Measurements from ENCODE around the gene B4GALT5.
"Not testable (repeated sequence)": the region's sequence is repeated elsewhere in the genome, so short reads cannot be mapped to it uniquely, and the experiment has no call there.

The B4GALT5 gene

DNA sequence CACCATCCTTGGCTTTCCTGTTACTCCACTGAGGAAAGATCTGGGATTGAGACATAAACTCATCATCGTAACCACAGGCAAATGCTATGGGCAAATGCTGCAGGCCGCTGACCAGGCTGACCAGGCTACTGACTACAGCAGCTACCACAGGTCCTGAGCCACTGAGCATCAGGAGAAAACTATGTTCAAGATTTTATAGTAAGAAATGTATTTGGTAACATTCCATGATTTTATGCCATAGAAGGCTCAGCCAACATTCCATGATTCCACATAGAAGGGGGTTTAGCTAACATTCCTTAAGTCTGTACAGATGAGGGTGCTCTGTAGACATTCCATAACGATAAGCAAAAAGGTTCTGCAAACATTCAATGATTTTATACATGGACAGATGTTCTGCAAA is 16.1 kb upstream of the B4GALT5 start:
- DNase-seq = no peak

DNA sequence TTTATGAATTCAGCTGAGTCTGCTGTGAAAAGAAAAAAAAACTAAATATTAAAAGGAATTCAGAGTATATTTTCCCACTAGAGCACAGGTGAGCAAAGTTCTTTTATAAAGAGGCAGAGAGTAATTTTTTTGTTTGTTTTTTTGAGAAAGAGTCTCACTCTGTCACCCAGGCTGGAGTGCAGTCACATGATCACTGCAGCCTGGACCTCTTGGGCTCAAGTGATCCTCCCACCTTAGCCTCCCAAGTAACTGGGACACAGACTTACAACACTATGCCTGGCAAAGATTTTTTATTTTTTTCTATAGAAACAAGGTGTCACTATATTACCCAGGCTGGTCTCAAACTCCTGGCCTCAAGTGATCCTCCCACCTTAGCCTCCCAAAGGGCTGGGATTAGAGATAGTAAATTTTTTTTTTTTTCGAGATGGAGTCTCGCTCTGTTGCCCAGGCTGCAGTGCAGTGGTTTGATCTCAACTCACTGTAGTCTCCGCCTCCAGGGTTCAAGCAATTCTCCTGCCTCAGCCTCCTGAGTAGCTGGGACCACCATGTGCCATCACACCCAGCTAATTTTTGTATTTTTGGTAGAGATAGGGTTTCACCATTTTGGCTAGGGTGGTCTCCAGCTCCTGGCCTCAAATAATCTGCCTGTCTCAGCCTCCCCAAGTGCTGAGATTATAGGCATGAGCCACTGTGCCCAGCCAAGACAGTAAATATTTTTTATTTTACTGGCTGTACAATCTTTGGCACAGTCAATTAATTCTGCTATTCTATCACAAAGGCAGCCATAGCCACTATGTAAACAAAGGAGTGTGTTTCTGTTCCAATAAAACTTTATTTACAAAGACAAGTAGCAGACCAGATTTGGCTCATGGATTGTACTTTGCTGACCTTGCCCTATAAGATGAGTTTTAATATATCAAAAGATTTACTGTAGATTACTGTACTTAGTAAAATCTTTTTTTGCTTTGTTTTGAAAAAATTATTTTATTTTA is 14.5 kb upstream of the B4GALT5 start:
- no peak for DNase-seq

DNA sequence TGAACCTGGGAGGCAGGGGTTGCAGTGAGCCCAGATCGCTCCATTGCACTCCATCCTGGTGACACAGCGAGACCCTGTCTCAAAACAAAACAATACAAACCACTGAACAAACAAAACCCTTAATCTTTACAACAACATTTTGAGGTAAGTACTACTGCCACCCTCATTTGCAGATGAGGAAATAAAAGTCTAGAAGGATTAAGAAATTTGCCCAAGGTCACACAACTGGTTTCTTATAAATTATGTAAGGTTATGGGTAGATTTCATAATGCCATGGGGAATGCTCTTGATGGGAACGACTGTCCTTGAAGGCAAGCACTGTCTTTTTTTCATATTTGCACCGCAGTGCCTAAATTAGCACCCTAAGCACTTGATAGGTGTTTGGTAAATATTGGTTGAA is 13.8 kb upstream of the B4GALT5 start:
- DNase-seq = no peak

DNA sequence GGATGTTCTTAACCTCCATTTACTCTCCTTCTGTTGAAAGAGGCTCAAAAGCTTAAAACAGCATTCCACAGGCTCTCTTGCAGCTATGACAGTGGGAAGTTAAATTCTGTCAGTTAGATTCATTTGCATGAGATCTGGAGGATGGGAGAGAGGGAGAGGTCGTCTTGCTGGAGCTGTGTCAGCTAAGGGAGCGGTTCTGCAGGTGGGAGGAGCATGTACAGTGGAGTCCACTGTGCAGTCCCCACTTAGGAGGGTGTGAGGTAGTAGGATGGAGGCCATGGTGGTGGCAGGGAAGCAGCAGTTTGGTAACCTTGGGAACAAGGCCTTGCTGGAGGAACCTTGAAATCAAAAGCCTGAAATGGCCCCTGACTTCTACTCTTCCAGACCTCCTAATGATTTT is 12.0 kb upstream of the B4GALT5 start:
- no peak for DNase-seq

DNA sequence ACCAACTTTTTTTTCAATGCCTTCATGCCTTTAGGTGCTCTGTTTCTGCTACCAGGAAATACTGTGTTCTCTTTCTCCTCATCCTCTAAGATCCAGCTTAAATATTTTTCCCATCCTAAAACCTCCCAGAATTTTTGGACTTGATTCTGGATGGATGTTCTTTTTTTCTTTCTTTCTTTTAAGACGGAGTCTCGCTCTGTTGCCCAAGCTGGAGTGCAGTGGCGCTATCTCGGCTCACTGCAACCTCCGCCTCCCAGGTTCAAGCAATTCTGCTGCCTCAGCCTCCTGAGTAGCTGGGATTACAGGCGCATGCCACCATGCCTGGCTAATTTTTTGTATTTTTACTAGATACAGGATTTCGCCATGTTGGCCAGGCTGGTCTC is 11.5 kb upstream of the B4GALT5 start:
- not testable (repeated sequence) for DNase-seq

DNA sequence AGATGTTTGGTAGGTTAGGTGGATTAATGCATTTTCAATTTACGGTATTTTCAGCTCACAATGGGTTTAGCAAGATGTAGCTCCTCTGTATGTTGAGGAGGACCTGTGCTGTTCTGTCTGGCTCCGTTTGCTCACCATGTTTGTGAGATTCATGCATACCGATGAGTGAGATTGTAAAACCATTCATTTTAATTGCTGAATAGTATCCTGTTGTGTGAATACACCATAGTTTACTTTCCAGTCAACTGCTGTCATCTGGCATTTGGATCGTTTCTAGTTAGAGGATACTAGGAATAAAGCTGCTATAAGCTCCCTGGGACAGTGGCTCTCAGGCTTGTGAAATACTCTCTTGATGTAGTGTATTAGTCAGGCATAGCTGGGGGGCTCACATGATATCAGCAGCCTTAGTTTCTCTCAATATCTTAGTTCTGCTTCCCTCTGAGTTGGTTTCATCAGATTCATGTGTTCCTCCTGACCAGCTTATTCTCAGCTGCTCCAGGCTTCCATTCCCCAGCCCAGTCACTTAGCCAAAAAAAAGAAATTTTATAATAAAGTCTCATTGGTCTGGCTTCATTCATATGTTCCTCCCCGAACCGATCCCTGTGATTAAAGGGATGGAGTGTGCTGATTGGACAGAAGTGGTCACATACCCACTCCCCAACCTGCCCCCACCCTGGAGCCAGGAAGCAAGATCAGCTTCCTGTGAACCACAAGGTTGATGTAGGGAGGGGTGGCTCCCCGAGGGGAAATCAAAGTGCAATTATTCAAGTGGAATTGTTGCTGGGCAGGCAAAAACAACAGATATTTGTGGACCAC is 10.9 kb upstream of the B4GALT5 start:
- no peak for DNase-seq

DNA sequence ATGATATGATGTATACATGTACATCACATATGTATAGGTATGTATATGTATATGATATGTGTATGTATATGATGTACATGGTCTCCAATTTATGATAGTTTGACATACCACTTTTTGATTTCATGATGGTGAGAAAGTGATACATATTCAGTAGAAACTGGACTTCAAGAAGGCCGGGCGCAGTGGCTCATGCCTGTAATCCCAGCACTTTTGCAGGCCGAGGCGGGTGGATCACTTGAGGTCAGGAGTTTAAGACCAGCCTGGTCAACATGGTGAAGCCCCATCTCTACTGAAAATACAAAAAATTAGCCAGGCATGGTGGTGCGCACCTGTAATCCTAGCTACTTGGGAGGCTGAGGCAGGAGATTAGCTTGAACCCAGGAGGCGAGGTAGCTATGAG is 10.1 kb upstream of the B4GALT5 start:
- DNase-seq = not testable (repeated sequence)

DNA sequence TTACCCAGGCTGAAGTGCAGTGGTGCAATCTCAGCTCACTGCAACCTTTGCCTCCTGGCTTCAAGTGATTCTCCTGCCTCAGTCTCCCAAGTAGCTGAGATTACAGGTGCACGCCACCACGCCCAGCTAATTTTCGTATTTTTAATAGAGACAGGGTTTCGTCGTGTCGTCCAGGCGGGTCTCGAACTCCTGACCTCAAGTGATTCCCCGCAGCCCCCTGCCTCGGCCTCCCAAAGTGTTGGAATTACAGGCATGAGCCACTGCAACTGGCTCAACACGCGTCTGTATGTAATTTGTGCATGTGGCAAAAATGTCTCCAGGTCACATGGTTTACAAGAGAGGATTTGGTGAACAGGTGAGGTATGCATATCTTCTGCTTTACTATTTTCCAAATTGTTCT is 7.6 kb upstream of the B4GALT5 start:
- not testable (repeated sequence) for DNase-seq

DNA sequence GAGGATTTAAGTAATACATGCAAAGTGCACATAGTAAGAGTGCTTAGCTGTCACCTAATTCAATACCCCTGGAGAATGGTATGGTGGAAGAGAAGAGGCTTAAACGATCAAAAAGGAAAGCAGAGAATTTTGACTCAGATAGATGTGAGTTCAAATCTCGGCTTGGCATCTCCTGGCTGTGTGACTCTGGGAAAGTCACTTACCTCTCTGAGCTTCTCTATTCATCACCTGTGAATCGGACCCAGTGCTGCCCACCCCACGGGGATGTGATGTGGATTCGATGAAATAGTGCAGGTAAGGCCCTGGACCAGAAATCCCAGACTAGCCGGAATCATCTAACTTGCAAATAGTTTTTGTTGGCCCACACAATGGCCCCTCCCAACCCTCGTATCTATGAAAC is 1.8 kb upstream of the B4GALT5 start:
- DNase-seq = no peak

DNA sequence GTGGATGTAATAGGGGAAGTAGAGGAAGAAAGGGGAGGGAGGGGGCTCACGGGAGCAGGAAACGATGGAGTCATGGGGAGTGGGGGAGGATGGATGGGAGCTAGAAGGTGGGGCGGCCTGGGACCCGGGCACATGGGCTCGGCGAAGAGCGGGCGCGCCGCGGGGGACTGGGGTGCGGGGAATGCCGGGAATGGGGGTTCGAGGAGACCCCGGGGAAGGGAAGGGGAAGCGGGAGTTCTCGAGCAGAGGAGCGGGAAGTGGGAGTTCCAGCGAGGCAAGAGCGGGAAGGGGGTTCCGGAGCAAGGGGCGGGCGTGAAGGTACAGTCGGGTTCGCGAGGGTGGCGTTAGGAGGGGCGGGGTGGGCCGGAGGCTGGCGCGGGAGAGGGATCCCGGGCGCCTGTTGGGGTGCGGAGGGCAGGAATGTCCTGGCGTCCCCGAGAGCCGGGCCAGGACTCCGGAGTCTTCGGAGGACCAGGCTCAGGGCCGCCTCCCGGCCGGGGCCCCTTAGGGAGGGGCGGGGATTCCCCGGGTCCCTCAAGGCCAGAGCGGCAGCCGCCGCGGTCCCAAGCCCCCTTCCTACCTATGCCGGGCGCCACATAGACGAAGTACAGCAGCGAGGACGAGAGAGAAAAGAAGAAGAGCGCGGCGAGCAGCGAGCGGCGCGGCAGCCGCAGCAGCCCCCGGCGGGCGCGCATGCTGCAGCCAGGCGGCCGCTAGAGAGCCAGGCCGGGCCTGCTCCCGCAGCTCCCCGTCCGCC is 504 bp downstream of the B4GALT5 start:
- DNase-seq = peak in 5 of 6 experiments; percentile 20 to 43 (median 36)

DNA sequence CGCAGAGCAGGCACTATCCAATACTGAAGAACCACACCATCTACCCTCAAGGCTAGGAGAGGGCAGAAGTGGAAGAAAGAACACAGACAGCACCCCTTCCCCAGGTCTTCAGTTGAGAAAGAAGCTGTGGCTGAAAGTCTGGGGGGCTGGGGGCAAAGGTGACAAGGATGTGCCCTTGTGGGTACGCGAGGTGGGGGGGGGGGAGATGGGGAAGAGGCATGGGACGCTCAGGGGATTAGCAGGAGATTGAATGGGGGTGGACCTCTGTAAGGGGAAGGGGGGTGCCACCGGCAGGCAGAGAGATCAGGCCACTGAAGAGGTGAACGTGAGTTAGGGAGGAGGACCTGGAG is 1.1 kb downstream of the B4GALT5 start:
- DNase-seq = no peak

DNA sequence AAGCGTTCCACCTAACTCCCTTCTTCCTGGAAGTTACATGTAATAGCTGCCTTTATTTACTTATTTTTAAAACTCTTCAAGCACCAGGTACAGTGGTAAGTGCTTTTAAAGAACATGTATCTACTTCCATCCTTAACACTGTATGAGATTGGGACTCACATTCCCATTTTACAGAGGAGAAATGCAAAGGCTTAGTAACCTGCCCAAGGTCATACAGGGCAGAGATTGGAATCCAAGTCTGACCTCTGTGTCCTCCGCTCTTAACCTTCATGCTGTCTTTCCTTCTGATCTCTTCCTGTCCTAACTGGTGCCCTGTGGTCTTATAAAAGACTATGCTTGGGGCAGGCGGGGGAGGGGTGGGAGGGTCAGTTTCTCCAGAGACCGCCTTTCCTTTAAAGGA is 1.6 kb downstream of the B4GALT5 start:
- DNase-seq = no peak

DNA sequence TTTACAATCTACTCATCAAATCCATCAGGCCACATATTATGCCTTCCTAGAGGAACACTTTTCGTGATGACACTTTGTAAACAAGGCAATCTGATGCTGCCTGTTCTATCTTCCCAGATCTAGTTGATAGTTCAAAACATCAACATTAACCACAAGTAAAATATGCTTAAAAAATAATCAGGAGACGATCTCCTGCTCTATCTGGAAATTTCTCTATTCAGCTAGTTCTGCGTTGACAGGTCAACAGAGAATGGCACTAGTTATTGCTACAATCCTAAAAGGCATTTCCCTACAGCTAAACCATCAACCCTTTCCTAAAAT is 2.1 kb downstream of the B4GALT5 start:
- DNase-seq = no peak

DNA sequence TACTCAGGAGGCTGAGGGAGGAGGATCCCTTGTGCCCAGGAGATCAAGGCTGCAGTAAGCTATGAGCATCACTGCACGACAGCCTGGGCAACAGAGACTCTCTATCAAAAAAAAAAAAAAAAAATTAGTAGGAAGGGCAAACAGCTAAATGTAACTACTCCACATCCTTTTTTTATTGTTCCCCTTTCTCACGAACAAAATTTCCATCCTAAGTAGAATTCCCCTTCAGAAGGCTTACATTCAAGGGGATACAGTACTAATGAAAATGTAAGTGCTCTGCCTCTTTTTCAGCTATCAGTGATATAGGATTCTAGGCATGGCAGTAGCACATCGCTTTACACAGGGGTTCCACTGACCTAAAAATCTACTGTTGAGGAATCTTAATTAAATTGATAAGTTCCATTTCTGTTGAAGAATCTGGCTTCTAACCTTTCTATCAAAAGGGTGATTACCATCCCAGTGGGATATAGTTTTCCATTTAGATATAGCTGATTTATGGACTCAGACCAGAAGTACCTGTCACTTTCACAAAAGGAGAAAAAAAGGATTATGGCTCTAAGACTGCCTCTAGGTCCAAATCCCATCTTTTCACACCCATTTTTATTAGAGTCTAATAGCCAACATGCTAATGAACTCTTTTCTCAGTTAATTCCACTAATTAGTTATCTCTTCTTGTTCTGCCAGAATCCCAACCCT is 2.6 kb downstream of the B4GALT5 start:
- no peak for DNase-seq

DNA sequence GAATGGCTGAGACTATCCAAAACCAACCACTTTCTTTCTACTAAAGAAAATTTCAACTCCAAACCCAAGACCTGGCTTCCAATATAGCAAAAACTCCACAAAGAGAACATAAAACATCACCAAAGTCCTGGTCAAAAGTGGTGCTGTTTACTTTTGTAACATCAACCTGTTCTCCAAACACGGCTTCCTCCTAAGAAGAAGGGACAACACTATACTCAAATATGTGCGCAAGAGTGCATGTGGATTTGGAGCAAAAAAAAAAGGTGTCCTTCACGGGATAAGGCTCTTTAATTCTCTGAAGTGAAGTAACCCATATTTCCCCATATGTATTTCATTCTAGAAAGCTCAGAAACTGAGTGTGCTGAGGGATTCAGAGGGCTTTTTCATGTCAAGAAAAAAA is 6.6 kb downstream of the B4GALT5 start:
- DNase-seq = no peak

DNA sequence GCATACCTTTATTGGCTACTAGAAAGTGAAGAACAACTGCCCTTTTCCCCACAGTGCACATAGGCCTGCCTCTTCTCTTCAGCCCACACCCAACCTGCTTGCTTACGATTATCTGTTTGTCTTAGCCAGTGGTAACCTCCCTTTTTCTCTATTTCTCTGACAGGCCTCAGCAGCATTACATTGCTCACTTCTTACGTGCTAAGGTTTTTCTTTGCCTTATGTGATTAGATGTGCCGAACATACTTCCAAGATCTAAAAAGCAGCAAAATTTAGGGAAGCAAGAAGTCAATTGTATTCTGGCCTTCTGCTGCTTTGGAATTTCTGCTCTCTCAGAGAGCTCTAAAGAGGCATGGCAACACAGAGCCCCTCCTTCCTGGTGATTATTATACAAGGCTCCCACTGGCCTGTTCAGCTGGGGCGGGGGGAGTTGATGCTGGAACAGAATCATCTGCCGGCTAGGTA is 7.0 kb downstream of the B4GALT5 start:
- no peak for DNase-seq

DNA sequence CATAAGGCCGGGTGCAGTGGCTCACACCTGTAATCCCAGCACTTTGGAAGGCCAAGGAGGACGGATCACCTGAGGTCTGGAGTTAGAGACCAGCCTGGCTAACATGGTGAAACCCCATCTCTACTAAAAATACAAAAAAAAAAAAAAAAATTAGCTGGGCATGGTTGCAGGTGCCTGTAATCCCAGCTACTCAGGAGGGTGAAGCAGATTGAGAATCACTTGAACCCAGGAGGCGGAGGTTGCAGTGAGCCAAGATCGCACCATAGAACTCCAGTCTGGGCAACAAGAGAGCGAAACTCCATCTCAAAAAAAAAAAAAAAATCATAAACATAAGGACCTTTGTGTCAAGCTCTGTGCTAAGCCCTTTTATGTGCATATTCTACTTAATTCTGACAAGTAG is 7.8 kb downstream of the B4GALT5 start:
- DNase-seq = not testable (repeated sequence)

DNA sequence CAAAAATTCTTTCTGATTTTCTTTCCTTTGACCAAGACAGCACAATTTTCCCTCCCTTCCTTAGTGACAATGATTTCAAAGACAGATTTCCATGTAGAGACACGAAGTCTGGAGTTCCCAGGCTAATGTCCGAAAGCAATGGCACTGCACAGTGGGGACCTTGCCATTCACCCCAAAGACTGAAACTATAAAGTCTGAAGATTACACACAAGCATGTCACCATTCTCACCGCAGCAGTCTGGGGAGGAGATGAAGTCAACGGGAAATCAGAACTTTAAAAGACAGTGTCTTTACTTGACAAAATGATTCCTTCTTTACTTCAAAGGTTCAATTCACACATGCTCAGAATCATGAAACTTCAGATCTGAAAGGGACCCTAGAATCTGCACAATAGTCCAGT is 8.3 kb downstream of the B4GALT5 start:
- no peak for DNase-seq

DNA sequence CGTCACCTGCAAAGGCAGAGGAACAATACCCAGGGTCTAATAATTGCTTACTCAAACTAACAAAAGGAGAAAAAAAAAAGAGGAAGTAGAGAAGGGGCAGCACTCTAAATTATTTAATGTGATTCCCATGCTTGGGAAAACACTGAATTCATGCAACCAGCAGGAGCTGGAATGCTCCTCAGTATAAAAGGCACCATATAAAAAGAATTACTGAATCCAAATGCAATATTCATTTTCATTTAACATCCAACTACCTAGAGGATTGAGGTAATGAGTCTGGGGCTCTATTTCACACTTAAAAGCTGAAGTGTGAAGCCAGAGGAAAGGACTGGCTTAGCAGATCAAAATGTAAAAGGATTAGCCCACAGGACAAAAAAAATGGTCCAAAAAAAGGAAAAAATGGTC is 8.7 kb downstream of the B4GALT5 start:
- no peak for DNase-seq

DNA sequence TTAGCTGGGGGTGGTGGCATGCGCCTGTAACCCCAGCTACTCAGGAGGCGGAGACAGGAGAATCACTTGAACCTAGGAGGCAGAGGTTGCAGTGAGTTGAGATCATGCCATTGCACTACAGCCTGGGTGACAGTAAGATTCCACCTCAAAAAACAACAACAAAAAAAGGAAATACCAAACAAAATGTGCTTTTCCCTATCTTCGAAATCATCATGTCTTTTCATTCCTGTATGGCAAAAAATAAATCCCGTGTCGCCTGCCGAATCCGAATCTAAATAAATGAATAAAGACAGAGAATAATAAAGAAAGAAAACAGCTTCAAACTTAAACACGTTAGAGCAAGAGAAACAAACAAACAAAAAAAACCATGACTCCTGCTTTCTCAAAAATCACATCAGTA is 11.8 kb downstream of the B4GALT5 start:
- DNase-seq = no peak

DNA sequence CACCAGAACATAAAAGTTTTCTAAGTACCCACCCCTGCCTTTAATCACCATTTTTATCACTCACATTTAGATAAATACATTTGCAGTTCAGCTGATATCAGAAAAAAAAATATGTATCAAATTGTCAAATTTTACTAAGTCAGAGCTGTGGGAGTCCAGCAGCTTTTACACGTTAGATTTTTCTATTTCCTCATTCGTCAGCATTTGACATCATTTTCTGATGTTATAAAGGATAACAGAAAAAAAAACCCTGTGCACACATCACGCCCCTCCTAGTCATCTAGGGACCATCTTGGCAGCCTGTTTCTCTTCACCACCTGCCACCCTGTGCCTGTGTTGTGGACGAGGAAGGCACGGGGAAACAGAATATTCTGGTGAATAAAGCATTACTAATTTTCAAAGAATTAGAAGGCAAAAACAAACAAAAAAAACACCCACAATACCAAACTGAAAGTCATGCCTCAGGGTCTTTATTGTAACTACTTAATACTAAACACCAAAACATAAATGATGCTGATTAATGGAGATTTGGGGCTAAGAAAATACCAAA is 12.4 kb downstream of the B4GALT5 start:
- DNase-seq = no peak

DNA sequence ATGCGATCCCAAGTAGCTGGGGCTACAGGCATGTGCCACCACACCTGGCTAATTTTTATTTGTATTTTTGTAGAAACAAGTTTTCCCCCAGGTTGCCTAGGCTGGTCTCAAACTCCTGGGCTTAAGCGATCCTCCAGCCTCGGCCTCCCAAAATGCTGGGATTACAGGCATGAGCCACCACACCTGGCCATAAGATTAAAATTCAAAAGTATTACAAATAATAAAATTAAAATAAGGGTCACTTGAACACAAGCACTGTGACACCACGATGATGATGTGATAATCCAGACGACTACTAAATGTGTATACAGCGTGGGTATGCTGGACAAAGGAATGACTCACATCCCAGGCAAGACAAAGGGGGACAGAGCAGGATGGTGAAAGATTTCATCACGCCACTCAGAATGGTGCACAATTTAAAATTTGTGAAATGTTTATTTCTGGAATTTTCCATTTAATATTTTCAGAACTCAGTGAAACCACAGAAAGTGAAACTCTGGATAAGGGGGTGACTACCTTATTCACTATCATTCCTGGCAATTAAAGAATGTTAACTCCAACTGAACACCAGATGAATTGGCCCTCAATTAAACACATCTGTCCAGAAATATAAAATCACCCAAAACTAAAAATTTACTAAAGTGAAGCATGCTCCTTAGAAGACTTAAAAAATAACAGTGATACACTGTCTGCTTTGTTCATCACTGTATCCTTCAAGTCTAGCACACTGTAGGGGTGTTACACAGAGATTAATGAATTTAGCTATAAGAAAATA is 13.1 kb downstream of the B4GALT5 start:
- DNase-seq = no peak

Measured in stimulated activated naive CD4-positive, alpha-beta T cell (primary cell).